Adrenal gland (tissue), 5 donors: Measurements from ENCODE around the gene ATE1.

Source experiments
- CTCF ChIP-seq, 6 experiments: fragments of 450-650 bp in 4 of 6; fragments of 200-600 bp in 2 of 6; sonication (generic) in 1 of 6; IDR thresholded peaks; 1 replicate in 5 of 6; 2 replicates in 1 of 6; pipeline versions ENCODE4 v1.5.1 to v1.8.0; 2016 to 2021; ENCODE audit warnings: antibody characterized with exemption in 6 of 6, mild to moderate bottlenecking in 2 of 6, moderate library complexity in 1 of 6
- POLR2A ChIP-seq, 2 donors: fragments of 450-650 bp; IDR thresholded peaks; one replicate each; pipeline ENCODE4 v1.6.1; 2017; ENCODE audit warnings: antibody characterized with exemption in 2 of 2, mild to moderate bottlenecking in 2 of 2, moderate library complexity in 1 of 2
- donor health status: DM: no; HTN: no; CAD: no.

- no peak for TF ChIP-seq CTCF (IDR thresholded peaks at IDR 0.05)
- TF ChIP-seq POLR2A (IDR thresholded peaks at IDR 0.05) = no peak
Observed at GRCh38 chr10:121813857-121814256, 114.0 kb downstream of the ATE1 start.
